ENCODE results near the gene PPP2CA.
"Not testable (repeated sequence)": the region's sequence is repeated elsewhere in the genome, so short reads cannot be mapped to it uniquely, and the experiment has no call there.

The PPP2CA gene

DNA sequence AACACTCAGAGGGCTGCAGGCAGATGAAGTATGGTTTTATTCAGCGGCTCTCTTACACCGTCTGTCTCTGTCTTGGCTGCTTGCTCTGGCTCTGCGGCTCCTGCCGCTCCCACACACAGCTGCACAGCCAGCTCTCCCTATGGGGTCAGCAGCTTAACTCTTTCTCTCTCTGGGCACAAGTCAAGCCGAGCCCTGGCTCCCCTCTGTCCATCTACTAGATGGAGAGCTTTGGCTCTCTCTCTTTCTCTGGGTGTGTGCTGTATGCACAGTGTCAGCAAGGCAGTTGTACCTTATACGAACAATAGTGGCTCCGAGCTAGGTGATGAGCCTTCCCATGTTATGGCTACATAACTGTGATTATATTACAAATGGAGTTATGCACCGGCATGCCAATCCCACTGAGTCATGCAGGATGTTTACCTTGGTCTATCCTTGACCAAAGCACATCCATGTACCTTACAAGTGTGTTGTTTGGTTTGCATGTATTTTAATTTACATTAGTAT, 19.3 kb upstream of the PPP2CA start:
- DNase-seq (ENCODE audit: low read depth) = no peak

DNA sequence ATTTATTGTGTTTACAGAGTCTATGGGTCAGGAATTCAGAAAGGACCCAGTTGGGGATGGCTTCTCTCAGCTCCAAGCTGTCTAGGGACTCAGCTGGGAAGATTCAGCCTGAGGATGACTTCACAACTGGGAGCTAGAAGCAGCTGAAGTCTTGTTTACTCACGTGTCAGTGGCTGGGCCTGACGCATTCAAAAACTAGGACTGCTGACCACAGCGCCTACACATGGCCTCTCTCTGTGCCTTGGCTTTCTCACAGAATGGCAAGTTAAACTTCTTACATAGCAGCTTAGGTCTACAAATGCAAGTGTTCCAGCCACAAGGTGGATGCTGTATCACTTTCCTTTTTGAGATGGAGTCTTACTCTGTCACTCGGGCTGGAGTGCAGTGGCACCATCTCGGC, 16.3 kb upstream of the PPP2CA start:
- no peak for DNase-seq (ENCODE audit: low read depth)

DNA sequence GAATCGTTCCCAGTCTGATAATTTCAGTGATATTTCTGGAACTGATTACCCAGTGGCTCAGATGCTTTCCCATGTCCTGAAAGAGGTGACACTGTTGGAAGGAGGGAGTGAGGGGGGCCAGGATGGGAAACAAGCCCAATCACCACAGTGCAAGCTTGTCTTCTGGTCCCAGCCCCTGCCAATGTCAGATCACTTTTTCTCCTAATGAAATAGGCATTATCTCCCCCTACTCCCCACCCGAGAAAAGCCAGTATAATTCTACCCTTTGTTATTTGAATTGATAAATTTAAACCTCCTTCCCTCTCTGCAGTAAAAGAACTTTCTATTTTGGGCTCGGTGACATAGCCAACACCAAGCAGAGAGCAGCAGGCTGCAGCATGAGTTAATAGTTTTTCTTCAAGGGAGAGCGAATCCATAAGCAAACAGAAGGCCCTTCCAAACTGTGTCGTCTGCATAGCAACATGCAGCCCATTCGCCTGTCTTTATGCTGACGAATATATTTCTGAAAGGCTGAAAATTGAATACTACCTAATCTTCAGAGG, 14.6 kb upstream of the PPP2CA start:
- DNase-seq (ENCODE audit: low read depth) = no peak

DNA sequence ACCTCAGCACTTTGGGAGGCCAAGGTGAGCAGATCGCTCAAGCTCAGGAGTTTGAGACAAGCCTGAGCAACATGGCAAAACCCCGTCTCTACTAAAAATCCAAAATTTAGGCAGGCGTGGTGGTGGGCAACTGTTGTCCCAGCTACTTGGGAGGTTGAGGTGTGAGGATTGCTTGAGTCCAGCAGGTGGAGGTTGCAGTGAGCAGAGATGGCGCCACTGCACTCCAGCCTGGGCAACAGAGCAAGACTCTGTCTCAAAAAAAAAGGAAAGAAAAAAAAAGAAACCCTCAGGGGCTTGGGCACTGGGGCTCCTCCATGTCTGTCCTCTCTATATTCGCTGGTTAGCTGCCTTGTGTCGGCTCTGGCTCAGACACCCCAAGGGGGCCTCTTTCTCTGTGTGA, 10.9 kb upstream of the PPP2CA start:
- no peak for DNase-seq (ENCODE audit: low read depth)

DNA sequence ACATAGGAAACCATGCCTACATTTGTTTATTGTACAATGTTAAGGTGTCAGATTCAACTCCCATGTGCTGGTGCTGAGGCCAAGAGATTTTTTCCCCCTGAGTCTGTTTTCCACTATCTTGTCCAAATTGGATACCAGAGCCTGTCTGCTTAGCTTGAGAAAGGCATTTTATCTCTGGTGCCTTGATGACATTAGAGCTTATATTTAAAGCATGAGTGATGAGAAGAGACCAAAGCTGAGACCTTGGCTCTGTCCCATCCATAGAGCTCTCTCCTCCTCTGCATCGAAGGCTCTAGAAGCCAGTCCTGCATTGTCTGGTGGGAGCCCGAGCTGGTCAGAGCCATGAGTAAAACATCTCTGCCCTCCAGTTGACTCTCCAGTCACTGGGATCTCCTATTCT, 10.4 kb upstream of the PPP2CA start:
- DNase-seq (ENCODE audit: low read depth) = no peak

DNA sequence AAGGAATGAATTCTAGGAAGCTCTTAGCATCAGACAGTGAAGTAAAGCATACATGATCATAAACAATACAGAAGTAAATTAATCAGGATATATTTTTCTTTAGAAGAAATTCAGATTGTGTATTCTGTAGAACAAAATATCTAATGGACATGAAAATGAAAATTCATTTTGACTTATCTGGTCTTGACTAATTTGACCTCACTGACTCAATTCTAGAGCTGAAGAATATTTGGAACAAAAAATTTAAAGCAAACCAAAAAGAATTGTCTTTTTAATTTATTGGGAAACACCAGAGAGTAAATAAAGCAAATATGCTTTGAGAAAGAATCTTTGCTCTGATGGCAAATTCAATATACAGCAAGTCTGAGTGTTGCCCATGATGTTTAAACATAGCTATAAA, 2.8 kb upstream of the PPP2CA start:
- DNase-seq (ENCODE audit: low read depth) = no peak

DNA sequence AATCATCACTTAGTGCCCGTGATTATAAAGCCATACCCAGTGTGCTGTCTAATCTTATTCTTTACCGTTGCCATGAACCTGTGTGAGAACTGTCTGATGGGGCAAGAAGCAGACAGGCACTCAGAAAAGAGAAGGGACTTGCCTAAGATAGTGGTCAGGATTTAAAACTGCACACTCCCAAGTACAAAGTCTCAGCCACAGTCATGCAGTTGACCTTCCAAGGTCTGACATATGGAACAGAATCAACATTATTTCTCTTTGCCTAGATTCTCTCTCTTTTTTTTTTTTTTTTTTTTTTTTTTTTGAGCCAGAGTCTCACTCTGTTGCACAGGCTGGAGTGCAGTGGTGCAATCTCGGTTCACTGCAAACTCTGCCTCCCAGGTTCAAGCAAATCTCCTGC, 1.9 kb upstream of the PPP2CA start:
- DNase-seq (ENCODE audit: low read depth) = no peak

DNA sequence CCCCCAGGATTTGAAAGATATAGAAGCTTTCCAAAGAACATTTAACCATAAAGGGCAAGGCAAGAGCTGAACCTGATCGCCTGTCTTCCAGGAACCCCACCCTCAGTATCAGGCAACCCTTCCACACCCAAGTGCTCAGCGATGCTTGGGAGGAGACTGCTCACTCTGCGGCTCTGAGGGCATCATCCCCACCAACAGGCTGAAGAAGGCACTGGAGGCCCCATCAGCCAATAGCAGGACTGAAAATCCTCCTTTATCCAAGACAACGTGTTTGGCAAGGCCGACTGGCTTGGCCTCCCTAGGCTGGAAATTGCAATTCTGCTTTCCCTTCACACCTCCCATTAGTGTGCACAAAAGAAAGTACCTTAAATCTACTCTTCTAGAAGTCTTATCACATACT, 1.4 kb upstream of the PPP2CA start:
- no peak for DNase-seq (ENCODE audit: low read depth)

DNA sequence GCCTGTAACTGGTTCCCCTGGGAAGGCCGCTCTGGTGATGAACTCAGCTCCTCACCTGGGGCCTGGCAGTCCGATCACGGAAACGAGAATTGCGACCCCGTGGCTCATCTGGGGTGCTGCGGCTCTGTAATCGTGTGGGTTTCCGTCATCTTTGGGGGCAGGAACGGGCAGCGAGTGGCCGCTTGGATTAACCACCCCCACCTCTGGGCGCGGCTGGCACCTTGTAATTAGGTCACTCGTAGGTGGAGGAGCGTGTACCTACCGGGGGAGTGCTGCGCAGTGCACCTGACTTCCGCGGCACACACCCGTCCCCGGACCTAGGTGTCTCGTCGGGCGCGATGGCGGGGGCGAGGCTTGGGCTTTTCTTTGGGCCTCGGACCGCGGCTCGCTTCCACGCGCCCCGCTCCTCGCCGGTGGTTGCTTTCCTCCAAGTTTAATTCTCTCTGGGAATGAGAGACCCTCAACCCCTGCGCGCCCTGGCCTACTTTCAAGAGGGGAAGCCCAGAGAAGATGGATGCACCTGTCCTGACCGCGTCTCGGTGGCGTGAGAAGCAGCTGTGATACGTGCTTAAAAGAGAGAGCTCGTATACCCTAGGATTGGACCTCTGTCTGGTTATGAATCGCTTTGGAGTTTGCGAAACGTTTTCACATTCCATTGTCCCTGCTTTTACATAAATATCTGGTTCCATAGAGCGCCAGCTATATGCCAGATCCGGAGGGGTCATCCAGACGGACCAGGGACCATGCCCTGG, 744 bp upstream of the PPP2CA start:
- no peak for DNase-seq (ENCODE audit: low read depth)

DNA sequence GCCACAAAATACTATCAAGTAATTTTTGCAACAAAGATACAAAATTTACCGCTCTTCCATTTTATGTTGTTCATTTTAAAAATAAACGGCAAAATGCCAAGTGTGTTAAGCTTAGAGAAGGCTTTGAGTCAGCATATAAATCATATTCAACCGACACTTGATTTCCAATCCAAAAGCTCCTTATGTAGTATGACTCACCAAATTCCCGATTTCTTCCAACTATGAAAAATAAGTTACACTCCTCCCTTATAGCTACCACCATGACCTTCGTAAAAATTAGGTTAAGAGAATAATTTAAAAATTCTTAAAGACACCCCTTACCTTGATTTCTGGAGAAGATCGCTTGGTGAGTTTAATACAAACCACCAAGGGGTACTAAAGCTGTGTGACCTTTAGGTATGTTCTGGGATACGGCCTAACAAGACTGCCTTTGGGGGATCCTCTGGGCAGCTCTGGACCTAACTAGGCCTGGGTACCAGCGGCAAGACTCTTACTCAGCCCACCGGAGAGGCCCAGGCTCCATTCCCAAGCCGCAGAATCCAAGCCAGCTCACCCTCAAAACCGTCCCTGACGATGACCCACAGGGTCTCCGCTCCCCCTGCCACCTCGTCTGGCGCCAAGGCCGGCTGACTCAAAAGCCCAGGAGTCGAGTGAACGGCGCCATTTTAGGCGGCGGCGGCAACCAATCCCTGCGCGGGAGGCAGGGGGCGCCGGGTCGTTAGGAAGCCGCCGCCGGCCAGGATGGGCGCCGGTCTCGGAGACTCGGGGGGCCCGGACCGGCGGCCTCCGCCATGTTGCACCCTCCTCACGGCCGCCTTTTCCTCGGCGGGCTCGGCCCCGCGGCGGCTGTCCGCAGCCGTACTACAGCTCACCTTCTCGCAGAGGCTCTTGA, 739 bp downstream of the PPP2CA start:
- no peak for DNase-seq (ENCODE audit: low read depth)

DNA sequence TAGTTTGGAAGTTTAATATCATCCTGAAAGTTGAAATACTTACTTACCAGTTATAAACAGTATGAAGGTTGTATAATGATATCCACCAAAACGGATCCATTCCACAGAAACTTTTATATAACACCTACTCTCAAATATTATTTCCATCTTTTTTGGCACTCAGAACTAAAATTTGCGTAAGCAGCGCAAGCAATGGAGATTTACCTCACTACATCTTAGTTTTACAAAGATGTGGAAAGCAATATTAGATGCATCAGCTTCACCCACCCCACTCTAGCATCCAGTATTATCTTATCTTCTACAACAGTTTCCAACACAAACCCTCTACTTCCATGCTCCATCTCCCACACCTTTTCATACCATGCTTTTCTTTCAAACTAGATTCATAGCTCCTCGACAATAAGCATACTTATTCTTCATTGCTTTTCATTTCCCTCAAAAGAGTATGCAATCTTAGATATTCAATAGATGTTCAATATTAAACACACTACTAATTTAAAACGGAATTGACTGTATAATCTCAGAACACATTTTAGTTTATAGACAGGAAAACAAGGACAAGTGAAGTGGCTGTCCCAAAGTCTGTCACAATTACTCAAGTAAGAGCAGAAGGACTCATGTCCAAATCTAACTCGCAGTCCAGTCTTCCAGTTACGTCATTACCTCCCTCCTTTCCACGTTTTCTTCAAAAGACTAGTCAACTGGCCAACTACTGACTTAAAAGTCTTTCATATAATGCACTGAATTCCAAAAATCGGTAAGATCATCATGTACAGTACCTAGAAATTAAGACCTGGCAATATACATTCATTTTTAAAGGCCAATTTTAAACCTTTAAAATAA, 2.2 kb downstream of the PPP2CA start:
- DNase-seq (ENCODE audit: low read depth) = no peak

DNA sequence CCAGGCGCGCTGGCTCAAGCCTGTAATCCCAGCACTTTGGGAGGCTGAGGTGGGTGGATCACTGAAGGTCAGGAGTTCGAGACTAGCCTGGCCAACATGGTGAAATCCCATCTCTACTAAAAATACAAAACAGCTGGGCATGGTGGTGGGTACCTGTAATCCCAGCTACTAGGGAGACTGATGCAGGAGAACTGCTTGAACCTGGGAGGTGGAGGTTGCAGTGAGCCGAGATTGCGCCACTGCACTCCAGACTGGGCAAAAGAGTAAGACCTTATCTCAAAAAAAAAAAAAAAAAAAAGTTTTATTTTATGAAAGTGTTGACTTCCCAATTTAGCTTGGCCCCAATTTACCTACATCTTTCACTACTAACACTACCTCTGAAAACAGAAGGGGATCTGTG, 4.2 kb downstream of the PPP2CA start:
- not testable (repeated sequence) for DNase-seq (ENCODE audit: low read depth)

DNA sequence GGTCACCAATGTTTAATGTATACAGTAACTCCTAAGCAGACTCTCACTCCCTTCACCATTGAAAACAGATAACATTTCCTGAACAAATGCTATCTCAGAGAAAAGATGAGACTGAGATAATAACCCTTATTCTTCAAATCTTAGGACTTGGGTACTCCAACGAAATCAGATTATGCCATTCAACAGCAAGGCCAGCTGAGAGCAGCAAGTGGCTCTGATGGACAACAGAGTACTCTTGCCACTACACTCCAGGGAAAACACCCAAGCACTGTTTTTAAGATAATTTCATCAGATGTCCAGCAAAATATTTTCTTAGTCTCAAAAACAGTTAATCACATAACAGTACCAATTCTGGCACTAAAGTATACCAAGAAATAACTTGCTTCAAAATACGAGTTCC, 10.1 kb downstream of the PPP2CA start:
- no peak for DNase-seq (ENCODE audit: low read depth)

DNA sequence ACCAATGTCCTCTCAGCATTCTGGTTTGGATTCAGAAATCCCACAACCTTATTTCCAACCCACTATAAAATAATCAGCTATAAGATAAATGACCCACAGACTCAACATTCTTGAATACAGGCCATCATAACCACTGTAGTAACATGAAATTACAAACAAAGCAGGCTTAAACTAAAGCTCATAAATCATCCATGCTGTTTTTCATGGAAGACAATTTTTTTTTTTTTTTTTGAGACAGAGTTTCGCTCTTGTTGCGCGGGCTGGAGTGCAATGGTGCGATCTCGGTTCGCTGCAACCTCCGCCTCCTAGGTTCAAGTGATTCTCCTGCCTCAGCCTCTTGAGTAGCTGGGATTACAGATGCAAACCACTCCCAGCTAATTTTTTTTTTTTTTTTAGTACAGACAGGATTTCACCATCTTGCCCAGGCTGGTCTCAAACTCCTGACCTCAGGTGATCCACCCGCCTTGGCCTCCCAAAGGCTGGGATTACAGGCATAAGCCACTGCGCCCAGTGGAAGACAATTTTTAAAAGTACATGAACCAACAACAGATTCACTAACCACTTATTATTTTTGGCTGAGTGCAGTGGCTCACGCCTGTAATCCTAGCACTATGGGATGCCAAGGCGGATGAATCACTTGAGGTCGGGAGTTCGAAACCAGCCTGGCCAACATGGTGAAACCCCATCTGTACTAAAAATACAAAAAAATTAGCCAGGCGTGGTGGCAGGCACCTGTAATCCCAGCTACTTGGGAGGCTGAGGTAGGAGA, 14.4 kb downstream of the PPP2CA start:
- not testable (repeated sequence) for DNase-seq (ENCODE audit: low read depth)

DNA sequence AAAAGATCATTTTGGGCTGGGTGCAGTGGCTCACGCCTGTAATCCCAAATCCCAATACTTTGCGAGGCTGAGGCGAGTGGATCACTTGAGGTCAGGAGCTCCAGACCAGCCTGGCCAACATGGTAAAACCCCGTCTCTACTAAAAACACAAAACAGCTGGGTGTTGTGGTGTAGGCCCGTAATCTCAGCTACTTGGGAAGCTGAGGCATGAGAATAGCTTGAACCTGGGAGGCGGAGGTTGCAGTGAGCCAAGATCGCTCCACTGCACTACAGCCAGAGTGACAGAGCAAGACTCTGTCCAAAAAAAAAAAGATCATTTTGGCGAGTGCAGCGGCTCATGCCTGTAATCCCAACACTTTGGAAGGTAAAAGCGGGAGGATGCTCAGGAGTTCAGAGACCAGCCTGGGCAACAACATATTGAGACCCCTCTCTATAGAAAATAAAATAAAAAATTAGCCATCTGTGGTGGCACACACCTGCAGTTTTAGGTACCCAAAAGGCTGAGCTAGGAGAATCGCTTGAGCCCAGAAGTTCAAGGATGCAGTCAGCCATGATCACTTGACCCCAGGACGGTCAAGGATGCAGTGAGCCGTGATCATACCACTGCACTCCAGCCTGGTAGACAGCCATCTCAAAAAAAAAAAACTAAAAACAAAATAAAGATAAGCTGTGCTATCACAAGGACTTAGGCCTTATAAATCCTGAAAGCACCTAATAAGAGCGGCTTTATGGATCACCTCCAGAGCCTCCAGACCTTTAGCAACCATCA, 16.2 kb downstream of the PPP2CA start:
- DNase-seq (ENCODE audit: low read depth) = no peak

DNA sequence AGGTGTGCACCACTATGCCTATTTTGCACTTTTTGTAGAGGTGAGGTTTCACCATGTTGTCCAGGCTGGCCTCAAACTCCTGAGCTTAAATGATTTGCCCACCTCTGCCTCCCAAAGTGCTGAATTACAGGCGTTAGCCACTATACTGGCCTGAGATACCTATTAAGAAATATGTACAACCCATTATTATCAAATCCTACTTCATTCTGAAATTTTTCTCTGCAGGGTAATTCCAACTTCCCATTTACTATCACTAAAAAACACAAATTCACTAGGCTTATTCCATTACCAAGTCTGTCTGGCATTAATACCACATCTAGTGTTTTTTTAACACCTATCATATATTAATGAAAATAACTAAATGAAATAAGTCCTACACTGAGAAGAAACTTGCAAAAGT, 18.2 kb downstream of the PPP2CA start:
- no peak for DNase-seq (ENCODE audit: low read depth)

DNA sequence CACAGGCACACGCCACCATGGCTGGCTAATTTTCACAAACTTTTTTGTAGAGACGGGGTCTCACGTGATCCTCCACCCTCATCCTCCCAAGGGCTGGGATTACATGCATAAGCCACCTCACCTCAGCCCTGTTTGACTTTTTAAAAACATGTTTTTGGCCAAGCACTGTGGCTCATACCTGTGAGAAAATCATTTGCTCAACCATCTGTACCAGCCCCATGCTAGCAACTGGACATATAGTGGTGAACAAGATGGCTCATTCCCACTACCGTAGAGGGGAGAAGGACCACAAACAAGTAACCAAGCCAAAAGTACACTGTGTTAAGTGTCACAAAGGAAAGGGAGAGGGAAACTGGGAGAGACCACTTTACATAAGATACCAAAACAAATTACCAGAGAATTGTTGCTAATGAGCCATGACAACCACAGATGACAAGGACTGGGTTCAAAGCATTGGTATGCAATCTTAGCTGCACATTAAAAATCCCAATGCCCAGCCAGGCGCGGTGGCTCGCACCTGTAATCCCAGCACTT, 19.2 kb downstream of the PPP2CA start:
- no peak for DNase-seq (ENCODE audit: low read depth)

DNA sequence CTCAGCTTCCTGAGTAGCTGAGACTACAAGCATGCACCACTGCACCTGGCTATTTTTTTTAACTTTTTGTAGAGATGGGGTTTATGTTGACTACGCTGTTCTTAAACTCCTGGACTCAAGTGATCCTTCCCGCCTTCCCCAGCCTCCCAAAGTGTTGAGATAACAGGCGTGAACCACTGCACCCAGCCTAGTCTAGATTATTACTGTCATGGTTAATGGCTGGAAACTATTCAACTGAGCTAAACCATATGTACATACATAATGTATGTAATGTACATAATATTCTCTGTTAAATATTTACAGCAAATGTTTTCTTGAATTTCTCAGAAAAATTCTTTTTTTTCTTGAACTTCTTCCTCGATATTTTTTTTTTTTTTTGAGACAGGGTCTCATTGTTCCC, 21.3 kb downstream of the PPP2CA start:
- no peak for DNase-seq (ENCODE audit: low read depth)

DNA sequence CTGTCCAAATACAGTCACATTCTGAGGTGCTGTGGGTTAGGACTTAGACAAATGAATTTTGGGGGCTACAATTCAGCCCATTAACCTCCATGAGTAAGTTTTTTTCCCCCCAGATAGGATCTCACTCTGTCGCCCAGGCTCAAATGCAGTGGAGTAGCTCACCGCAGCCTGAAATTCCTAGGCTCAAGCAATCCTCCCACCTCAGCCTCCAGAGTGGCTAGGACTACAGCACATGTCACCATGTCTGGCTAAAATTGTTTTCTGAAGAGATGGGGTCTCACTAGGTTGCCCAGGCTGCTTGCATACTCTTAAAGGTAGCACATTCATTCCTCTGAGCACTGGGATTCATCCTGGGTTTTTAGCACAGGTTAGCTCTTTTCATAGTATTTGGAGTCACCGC, 22.2 kb downstream of the PPP2CA start:
- DNase-seq (ENCODE audit: low read depth) = no peak

DNA sequence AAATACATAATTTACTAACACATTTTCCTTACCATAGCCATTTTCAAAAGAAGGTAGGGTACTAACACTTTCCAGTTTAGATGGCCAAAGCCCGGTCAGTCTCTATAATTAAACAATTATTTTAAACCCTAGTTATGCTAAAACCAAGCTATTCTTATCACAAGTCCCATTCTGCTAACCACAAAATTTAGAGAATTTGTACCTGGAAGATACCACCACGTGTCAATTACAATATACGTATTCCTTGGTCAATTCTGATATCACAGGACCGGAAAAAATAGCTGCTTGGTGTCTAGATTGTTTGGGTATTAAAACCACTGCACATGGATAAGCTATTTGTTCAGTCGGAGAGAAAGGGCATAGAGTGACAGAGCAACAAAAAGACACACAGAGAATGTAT, 30.2 kb downstream of the PPP2CA start:
- no peak for DNase-seq (ENCODE audit: low read depth)

All from HS-27A (cell line).